SKM-1 (cell line): ENCODE results near the gene EXOSC1.
"Not testable (repeated sequence)": the region's sequence is repeated elsewhere in the genome, so short reads cannot be mapped to it uniquely, and the experiment has no call there.

Experiments used
- DNase-seq: peaks from one replicate; lab custom pipeline; 2025; ENCODE audit not compliant: unreplicated experiment; lab: John Stamatoyannopoulos, UW

Gene EXOSC1

DNA sequence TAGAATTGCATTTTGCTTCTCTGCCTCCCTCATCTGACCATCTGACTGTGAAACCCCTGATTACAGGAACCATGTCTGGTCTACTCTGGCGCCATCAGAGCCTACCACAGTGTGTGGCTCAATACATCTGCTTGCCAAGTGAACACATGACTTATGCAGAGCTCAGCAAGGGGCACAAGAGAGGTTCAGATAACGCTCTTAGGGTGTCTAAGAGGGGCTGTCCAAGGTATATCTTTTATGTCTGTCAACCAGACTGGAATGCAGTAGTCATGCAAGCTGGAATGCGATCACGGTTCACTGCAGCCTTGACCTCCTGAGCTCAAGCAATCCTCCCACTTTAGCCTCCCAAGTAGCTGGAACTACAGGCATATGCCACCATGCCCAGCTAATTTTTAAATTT lies 34.4 kb downstream of the EXOSC1 start:
- peak; percentile 41 for DNase-seq

DNA sequence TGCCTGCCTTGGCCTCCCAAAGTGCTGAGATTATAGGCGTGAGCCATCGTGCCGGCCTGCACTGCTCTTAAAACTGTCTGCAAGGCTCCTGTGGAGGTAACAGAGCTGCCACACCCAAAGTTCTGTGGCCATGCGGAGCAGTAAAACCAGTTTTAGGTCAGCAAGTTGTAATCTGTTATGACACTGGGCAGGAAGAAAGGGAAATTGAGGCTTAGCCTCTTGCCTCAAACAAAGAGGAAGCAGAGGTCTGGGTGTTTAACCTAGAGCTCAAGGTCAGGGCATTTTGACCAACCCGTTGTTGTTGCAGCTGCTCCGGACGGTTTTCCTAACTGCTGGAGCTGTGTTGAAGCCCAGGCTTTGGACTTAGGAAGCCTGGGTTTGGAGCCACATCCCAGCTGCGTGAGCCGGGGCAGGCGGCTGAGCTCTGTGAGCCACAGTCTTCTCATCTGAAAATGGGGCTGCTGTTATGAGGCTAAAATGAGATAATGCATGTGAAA lies 37.3 kb downstream of the EXOSC1 start:
- DNase-seq, result peak; percentile 95

DNA sequence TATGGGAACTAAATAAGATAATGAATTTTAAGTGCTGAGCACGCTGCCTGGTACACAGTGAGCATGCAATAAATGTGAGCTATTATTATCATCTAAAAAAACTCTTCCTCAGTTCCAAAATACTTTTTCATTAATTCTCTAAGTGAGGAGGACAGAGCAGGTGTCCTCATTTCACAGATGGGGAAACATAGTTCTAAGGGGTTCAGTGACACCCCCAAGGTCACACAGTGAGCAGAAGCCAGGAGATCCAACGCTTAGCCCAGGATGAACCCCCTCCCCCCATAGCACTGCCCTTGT lies 37.9 kb downstream of the EXOSC1 start:
- DNase-seq, result no peak

DNA sequence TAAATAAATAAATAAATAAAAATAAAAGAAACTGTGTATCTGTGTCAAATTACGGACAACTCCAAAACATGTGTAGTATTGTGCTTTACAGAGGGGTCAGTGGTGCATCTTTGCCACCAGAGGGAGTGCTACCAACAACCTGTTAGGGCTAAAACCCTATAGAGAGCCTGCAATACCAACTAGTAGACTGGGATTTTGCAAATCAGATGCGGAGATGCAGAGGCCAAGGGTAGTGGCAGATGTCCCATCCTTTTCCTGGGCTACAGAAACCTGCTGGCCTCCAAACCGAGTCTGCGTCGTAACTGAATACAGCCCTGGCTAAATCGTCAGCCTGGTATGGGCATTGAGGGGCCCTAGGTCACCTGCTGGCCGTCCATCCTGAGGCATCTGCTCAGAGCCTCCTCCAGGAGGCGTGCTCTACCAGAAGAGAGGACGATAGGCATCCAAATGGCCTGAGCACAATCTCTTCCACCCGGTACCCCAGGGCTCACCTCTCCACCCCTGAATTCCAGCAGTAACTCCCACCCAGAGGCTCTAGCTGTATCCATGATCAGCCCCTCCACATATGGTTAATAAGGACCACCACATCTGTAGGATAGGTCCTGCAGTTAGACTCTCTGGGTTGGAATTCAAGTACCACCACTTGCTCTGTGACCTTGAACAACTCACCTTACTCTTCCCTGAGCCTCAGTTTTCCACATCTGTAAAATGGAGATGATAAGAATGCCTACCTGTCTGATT lies 38.4 kb downstream of the EXOSC1 start:
- DNase-seq, result peak; percentile 86

DNA sequence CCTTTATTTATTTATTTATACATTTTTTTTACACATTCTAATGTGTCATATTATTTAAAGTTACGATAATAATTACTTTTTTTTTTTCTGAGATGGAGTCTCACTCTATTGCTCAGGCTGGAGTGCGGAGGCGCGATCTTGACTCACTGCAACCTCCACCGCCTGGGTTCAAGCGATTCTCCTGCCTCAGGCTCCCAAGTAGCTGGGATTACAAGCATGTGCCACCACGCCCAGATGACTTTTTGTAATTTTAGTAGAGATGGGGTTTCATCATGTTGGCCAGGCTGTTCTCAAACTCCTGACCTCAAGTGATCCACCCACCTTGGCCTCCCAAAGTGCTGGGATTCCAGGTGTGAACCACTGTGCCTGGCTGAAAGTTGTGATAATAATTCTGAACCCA lies 39.3 kb downstream of the EXOSC1 start:
- not testable (repeated sequence) for DNase-seq

DNA sequence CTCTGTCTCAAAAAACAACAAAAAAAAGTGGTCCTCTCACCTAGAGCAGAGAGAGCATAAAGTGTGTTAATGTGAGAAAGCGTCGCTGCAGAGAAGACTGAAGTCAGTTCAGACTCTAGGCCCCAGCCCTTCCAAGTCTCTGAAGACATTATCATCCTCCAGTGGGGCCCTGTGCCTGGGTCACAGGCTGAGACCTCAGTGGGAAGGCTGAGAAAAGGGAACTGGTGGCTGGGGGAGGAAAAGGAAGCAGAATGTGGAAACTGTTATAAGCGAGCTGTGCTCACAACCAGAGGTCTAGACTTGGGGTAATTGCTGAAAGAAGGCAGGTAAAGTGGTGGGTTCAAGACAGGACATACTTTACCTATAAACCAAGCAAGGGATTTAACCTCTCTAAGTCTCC lies 39.7 kb downstream of the EXOSC1 start:
- DNase-seq, result peak; percentile 89

DNA sequence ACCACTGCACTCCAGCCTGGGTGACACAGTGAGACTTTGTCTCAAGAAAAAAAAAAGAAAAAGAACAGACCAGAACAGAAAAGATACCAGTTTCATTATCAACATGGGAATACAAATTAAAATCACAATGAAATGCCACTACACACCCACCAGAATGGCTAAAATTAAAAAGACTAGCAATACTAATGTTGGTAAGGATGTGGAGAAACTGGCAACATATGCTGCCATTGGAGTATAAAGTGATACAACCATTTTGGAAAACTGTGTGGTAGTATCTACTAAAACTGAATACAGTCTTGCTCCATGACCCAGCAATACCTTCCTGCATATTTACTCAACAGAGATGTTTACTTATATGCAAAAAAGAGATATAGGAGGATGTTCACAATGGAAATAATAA lies 41.8 kb downstream of the EXOSC1 start:
- no peak for DNase-seq

DNA sequence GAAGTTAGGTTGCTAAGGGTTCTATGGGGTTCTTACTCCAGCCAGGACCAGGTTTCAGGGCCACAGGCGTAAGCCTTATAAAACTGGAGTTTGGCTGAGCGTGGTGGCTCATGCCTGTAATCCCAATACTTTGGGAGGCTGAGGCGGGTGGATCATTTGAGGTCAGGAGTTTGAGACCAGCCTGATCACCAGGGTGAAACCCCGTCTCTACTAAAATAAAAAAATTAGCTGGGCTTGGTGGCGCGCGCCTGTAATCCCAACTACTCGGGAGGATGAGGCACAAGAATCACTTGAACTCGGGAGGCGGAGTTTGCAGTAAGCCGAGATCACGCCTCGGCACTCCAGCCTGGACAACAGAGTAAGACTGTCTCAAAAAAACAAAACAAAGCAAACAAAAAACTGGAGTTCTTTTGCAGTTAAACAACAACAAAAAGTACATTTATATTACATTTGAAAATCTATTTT lies 44.3 kb downstream of the EXOSC1 start:
- no peak for DNase-seq

DNA sequence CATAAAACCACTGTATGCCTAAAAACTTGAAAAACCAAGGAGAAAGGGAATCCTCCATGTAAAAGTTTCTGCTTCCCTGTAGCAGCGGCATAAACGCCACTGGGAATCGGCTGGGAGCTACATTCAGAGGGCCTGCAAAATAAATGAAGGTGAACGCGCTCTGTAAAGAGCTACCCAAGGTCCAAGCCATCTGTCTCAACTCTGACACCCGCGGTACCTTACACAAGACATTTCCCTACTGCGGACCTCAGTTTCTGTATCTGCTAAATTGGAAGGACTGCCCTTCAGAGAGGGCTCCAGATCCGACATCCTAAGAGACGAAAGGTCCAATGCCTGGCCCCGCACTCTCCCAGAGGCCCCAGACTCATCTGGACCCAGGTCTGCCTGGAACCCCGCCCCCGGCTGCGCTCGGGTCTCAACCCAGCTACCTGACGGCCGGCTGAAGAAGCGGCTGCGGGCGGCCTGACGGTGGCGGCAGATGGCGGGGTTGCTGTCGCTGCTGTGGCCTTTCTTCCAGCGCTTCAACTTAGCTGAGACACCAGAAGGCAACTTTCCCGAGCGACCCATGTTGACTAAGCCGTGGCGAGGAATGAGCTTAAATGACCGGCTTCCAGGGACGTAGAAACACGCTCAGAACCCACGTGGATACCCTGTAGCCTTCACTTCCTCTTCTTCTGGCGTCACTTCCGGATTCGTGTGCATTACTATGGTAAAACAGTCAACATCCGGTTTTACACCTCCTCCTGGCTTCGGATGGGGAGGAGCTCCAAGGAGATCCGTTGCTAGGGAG lies 44.9 kb downstream of the EXOSC1 start, which contains the start of gene RRP12:
Gene RRP12 (minus strand): TSS at position 676 of the 790 bp plus-strand sequence. CDS start 109 bp downstream, at position 567.
- DNase-seq, result peak; percentile 99

DNA sequence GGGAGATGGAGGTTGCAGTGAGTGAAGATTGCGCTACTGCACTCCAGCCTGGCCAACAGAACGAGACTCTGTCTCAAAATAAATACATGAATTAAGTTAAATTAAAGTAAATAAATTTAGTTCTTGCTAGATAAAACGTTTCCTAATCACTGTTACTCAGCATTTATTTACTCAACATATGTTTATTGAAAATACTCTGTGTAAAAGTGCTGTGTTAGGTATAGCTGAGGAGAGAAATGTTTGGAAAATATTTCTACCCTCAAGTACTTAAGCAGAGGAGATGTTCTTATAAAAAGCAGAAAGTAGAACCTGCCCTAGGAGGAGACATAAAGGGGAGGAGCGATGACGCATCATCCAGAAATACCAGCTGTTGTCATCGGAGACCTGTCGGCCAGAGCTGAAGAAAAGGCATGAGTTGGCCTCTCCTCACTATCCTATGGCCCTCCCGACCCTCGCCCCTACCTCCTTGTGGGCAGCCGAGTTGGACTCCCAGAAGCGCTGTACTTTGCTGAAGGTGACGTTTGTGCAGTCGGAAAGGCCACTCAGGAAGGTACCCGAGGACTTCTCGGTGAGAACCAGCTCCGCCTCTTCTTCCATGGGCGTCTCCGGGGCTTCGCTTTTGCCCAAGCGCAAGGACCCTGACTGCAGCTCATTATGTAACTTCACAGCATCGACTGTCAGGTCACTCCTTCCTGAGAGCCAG lies 45.8 kb downstream of the EXOSC1 start:
- DNase-seq, result no peak

DNA sequence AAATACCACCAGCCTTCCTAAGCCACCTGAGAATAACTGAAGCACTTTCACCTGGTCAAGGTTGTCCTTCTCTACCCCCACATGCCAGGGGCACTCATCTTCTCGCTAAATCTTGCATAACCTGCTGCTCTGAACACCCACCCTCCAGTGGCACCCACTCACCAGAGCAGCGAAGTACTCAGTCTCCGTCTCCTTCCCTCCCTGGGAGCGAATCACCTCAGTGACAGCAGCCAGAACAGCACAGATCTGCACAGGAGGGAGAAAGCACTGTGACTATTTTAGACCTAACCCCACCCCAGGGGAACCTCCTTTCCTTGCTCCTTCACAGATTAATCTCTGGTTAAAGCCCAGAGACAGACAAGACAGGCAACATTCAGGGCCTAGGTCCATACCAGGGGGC lies 49.8 kb downstream of the EXOSC1 start:
- no peak for DNase-seq

DNA sequence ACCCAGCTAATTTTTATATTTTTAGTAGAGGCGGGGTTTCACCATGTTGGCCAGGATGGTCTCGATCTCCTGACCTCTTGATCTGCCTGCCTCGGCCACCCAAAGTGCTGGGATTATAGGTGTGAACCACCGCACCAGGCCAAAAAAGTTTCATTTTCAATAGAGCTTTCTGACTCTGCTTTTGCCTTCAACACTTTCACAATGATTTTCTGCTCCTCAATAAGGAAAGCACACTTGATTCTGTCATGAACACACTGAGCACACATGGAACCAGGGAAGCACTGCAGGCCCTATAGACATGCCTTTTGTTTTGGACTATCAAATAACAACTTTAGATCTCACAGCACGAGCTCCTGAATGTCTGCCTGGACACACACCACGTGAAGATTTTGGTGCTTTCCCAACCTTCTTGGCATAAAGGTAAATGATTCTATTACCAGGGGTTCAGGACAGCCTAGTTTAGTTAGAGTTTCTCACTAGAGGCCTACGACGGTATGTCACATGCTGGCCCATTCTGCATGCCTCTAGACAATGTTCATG lies 52.7 kb downstream of the EXOSC1 start:
- no peak for DNase-seq

DNA sequence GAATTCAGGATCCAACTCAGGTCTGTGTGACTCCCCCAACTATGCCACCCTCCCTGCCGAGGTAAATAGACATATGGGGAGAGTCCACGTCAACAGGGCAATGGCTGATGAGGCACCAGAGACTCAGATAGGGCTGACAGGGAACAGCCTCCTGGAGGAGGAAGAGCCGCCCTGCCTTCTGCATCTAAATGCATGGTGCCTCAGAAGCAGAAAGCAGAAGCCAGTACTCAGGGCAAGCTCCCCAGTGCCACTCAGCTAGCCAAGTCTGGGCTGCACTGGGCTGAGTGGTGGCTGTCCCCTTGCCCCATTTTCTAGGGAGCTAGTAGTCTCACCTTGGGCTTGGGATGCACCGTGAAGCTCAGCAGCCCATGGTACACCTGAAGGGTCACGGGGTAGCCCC lies 55.7 kb downstream of the EXOSC1 start:
- DNase-seq, result no peak

DNA sequence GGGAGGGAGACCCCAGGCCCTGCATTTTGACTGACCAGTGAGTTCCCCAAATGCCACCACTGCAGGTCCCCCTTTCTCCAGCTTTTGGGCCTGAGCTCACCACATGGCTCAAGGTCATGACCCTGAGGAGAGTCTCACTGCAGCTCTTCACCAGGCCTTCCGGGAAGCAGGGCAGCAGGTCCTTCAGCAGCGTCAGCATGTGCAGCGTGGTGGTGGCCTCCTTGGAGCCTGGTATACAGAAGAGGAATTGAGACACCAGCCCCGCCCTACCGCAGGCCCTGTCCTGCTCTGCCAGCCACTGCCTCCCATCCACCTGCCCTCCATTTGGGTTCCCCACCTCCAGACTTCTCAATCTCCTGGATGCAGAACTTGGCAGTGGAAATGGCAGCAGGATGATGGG lies 57.7 kb downstream of the EXOSC1 start:
- DNase-seq, result no peak
